SH-SY5Y (cell line): ENCODE measurements around the gene SKAP1.

Experiments used
- GATA2 ChIP-seq: IDR thresholded peaks from 2 replicates; pipeline ENCODE4 v1.6.1; 2011; ENCODE audit warnings: mild to moderate bottlenecking, low read depth, low read length
- GATA3 ChIP-seq: IDR thresholded peaks from 2 replicates; pipeline ENCODE4 v1.6.1; 2011; ENCODE audit warnings: low read depth, mild to moderate bottlenecking, low read length, moderate library complexity

DNA sequence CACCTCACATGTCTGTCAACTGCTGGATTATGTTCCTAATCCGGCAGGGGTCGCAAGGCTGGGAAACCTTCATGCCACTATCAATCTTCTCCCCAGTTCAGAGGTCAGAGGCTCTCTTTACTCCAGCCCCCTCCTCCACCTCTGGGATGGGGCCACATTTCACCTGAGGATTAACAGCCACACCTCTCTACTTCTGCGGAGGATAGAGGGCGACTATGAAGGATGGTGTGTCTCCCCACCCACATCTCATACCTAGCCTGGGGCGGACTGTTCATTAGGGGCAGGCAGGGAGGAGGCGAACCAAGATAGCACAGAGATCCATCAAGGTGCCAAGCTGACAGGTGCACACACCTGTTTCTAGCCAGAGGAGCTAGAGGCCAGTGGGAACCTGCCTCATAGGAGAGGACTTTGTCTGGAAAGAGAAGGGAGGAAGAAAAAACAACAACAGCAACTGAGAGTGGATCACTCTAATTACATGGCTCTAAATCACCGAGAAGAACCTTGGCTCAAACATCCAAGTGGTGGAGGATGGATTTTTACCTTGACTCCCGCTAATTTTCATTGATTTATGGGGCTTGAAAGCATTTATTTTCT lies 41.9 kb upstream of the SKAP1 start:
- TF ChIP-seq GATA2 (no peak), GATA3 (no peak)
